Cardiac muscle cell (in vitro differentiated cells and primary cell): ENCODE results near the gene C8A. TPM values are rescaled to one million over a fixed set of nuclear protein-coding genes. Genes with fewer than 3 reads are reported as not detected.

Experiments used
- DNase-seq, 2 donors: peaks; one replicate each; pipeline versions ENCODE4 v3.0.0 to v3.0.0-alpha.2; 2010 to 2017; ENCODE audit warnings: low read depth in 1 of 2, low spot score in 1 of 2
- H3K27ac ChIP-seq: fragments of 200-600 bp; sonication (generic); 2 replicates; pipeline ENCODE4 v1.5.1; 2016
- H3K27me3 ChIP-seq: fragments of 200-600 bp; sonication (generic); 2 replicates; pipeline ENCODE4 v1.6.0; 2016; ENCODE audit warnings: control low read depth
- H3K36me3 ChIP-seq: fragments of 200-600 bp; sonication (generic); 2 replicates; pipeline ENCODE4 v1.5.1; 2016; ENCODE audit warnings: control low read depth
- H3K4me1 ChIP-seq: fragments of 200-600 bp; sonication (generic); 2 replicates; pipeline ENCODE4 v1.8.1; 2017; ENCODE audit warnings: low read depth, mild to moderate bottlenecking, mixed run types
- H3K4me3 ChIP-seq: fragments of 200-600 bp; sonication (generic); 2 replicates; pipeline ENCODE4 v1.5.1; 2016; ENCODE audit warnings: mild to moderate bottlenecking
- H3K9me3 ChIP-seq: fragments of 200-600 bp; sonication (generic); 2 replicates; pipeline ENCODE4 v1.5.1; 2017; ENCODE audit warnings: low read depth, mild to moderate bottlenecking, control low read depth
- CTCF ChIP-seq: IDR thresholded peaks from 2 replicates; pipeline ENCODE4 v1.5.1; 2012; ENCODE audit warnings: low read depth, mild to moderate bottlenecking, low read length
- polyA plus RNA-seq: library from polyadenylated mRNA; unstranded; fragments of >200 nt; fragmentation: Nextera tagmentation; extraction: Ambion mirVana; gene quantifications from 2 replicates; pipeline ENCODE4 v1.2.1, GENCODE V29; 2016
- total RNA-seq: library from RNA; depleted of rRNA; stranded (reverse); fragments of >200 nt; gene quantifications from 2 replicates; pipeline ENCODE4 v1.2.3, GENCODE V29; 2016

The C8A gene
- total and polyA plus RNA-seq, 2 experiments from 2014 or later = not detected

GRCh38 chr1:56953386-56953785, 98.8 kb downstream of the C8A start:
- TF ChIP-seq CTCF = no peak
- Histone ChIP-seq H3K27ac (no peak overlapping the region), H3K27me3 (no peaks in the 10 kb centered on the region), H3K4me3 (no peak overlapping the region), H3K9me3 (no peaks in the 10 kb centered on the region), H3K4me1 (peaks cover 11% of the 10 kb centered on the region), H3K36me3 (no peaks in the 10 kb centered on the region)
- no peak for DNase-seq

GRCh38 chr1:56954664-56955063, 100.1 kb downstream of the C8A start:
- DNase-seq = no peak
- no peak for TF ChIP-seq CTCF
- Histone ChIP-seq H3K36me3 (no peaks in the 10 kb centered on the region), H3K27me3 (no peaks in the 10 kb centered on the region), H3K4me3 (no peak overlapping the region), H3K9me3 (no peaks in the 10 kb centered on the region), H3K4me1 (peaks cover 19% of the 10 kb centered on the region), H3K27ac (no peak overlapping the region)

GRCh38 chr1:56957931-56958330, 103.3 kb downstream of the C8A start:
- TF ChIP-seq CTCF = no peak
- H3K4me1 ChIP-seq = peaks cover 19% of the 10 kb centered on the region
- H3K36me3 ChIP-seq = no peaks in the 10 kb centered on the region
- peak overlapping the region; percentile 66 for H3K27ac ChIP-seq
- H3K9me3 ChIP-seq = no peaks in the 10 kb centered on the region
- H3K27me3 ChIP-seq = no peaks in the 10 kb centered on the region
- no peak overlapping the region for H3K4me3 ChIP-seq
- no peak for DNase-seq

- H3K27me3 ChIP-seq = no peaks in the 10 kb centered on the region
- peak; percentile 49 to 67 for DNase-seq
- no peak for TF ChIP-seq CTCF
- H3K4me1 ChIP-seq = peaks cover 19% of the 10 kb centered on the region
- peak overlapping the region; percentile 66 for H3K27ac ChIP-seq
- no peaks in the 10 kb centered on the region for H3K9me3 ChIP-seq
- no peaks in the 10 kb centered on the region for H3K36me3 ChIP-seq
- H3K4me3 ChIP-seq = no peak overlapping the region
Measured at GRCh38 chr1:56958526-56958925, 103.9 kb downstream of the C8A start.

GRCh38 chr1:56961426-56961825, 106.8 kb downstream of the C8A start:
- Histone ChIP-seq H3K4me3 (no peak overlapping the region), H3K4me1 (peaks cover 35% of the 10 kb centered on the region), H3K9me3 (no peaks in the 10 kb centered on the region), H3K27me3 (no peaks in the 10 kb centered on the region), H3K36me3 (no peaks in the 10 kb centered on the region), H3K27ac (no peak overlapping the region)
- TF ChIP-seq CTCF = no peak
- no peak for DNase-seq

- Histone ChIP-seq H3K27ac (no peak overlapping the region), H3K36me3 (no peaks in the 10 kb centered on the region), H3K9me3 (no peaks in the 10 kb centered on the region)
Measured at GRCh38 chr1:56963667-56964066, 109.1 kb downstream of the C8A start.

More at GRCh38 chr1:56963667-56964066, 109.1 kb downstream of the C8A start:
- Histone ChIP-seq H3K4me3 (no peak overlapping the region), H3K27me3 (no peaks in the 10 kb centered on the region), H3K4me1 (peaks cover 22% of the 10 kb centered on the region)
- TF ChIP-seq CTCF = no peak
- peak in 1 of 2 donors; percentile 45 for DNase-seq
